Thyroid gland (tissue), 4 donors: Measurements from ENCODE around the gene TMEM125. TPM values are rescaled to one million over a fixed set of nuclear protein-coding genes. Genes with fewer than 3 reads are reported as not detected.

Experiments used
- DNase-seq, 2 donors: peaks; one replicate each; pipeline ENCODE4 v3.0.0-alpha.2; 2019
- H3K27ac ChIP-seq, 3 donors: fragments of 200-600 bp; sonication (generic); 1 replicate in 2 of 3; 2 replicates in 1 of 3; pipeline ENCODE4 v1.5.1; 2016 to 2019; ENCODE audit warnings: mild to moderate bottlenecking in 1 of 3, moderate library complexity in 1 of 3
- H3K27me3 ChIP-seq: fragments of 200-600 bp; sonication (generic); one replicate; pipeline ENCODE4 v1.5.1; 2019
- H3K36me3 ChIP-seq, 2 donors: fragments of 200-600 bp; sonication (generic); one replicate each; pipeline ENCODE4 v1.5.1; 2016 to 2019
- H3K4me1 ChIP-seq, 2 donors: fragments of 200-600 bp; sonication (generic); one replicate each; pipeline ENCODE4 v1.5.1; 2017 to 2019
- H3K4me3 ChIP-seq, 3 donors: fragments of 200-600 bp; sonication (generic); replicated peaks in 1 of 3; 1 replicate in 2 of 3; 2 replicates in 1 of 3; pipeline ENCODE4 v1.5.1; 2016; ENCODE audit warnings: mild to moderate bottlenecking in 1 of 3
- H3K9me3 ChIP-seq: fragments of 200-600 bp; sonication (generic); one replicate; pipeline ENCODE4 v1.5.1; 2017
- POLR2A ChIP-seq, 2 donors: fragments of 450-650 bp; IDR thresholded peaks; one replicate each; pipeline ENCODE4 v1.6.1; 2017; ENCODE audit warnings: antibody characterized with exemption in 2 of 2, mild to moderate bottlenecking in 2 of 2, moderate library complexity in 1 of 2
- WGBS, 2 donors: methylation state at CpG; one replicate each; pipeline ENCODE4 v1.1.5; 2017; 5-methylcytosine and 5-hydroxymethylcytosine counted together
- intact Hi-C: fragments of 100-400 bp; cut with DNase I; formaldehyde crosslinking; loops from one replicate; pipeline ENCODE4 v1.15.1; 2023
- total RNA-seq, 4 donors: library from RNA; depleted of rRNA; stranded (reverse); fragments of >200 nt; gene quantifications; one replicate each; pipeline ENCODE4 v1.2.3, GENCODE V29; 2016
- TF ChIP-seq, protein P1 (sequence below), 6 experiments: fragments of 200-600 bp in 3 of 6; fragments of 450-650 bp in 3 of 6; sonication (generic) in 3 of 6; IDR thresholded peaks; one replicate each; pipeline ENCODE4 v1.5.1; 2016 to 2019; ENCODE audit warnings: antibody characterized with exemption in 6 of 6, mild to moderate bottlenecking in 2 of 6, inconsistent platforms in 1 of 6, moderate library complexity in 1 of 6

TMEM125 gene
- total RNA-seq, 4 donors from 2014 or later, result 50.8 to 127 (median 89.8) TPM

DNA sequence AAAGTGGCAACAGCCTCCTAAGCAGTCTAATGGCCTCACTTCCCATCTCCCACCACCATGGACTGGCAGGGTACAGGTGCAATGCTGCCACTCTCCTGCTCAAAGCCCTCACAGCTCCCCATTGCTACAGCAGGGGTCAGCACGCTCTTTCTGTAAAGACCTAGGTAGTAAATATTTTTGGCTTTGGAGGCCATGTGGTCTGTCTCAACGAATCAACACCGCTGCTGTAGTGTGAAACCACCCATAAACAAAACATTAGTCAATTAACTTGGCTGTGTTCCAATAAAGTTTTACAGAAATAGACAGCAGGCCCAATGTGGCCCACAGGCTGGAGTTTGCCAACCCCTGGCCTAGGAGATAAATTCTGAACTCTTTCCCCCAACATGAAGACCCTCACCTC lies 44.6 kb upstream of the TMEM125 start:
- H3K4me1 ChIP-seq, result no peaks in the 10 kb centered on the region
- DNase-seq, result no peak
- H3K27ac ChIP-seq, result no peak overlapping the region
- WGBS, 2 donors, result 76 to 85% methylated on average over 3 of the region's 3 CpGs
- intact Hi-C loops, result no loop called here
- no peaks in the 10 kb centered on the region for H3K27me3 ChIP-seq
- H3K4me3 ChIP-seq, result no peak overlapping the region
- no peaks in the 10 kb centered on the region for H3K36me3 ChIP-seq
- TF ChIP-seq, protein P1, sequence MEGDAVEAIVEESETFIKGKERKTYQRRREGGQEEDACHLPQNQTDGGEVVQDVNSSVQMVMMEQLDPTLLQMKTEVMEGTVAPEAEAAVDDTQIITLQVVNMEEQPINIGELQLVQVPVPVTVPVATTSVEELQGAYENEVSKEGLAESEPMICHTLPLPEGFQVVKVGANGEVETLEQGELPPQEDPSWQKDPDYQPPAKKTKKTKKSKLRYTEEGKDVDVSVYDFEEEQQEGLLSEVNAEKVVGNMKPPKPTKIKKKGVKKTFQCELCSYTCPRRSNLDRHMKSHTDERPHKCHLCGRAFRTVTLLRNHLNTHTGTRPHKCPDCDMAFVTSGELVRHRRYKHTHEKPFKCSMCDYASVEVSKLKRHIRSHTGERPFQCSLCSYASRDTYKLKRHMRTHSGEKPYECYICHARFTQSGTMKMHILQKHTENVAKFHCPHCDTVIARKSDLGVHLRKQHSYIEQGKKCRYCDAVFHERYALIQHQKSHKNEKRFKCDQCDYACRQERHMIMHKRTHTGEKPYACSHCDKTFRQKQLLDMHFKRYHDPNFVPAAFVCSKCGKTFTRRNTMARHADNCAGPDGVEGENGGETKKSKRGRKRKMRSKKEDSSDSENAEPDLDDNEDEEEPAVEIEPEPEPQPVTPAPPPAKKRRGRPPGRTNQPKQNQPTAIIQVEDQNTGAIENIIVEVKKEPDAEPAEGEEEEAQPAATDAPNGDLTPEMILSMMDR (IDR thresholded peaks at IDR 0.05), result no peak
- TF ChIP-seq POLR2A (IDR thresholded peaks at IDR 0.05), result no peak
- H3K9me3 ChIP-seq, result no peaks in the 10 kb centered on the region

DNA sequence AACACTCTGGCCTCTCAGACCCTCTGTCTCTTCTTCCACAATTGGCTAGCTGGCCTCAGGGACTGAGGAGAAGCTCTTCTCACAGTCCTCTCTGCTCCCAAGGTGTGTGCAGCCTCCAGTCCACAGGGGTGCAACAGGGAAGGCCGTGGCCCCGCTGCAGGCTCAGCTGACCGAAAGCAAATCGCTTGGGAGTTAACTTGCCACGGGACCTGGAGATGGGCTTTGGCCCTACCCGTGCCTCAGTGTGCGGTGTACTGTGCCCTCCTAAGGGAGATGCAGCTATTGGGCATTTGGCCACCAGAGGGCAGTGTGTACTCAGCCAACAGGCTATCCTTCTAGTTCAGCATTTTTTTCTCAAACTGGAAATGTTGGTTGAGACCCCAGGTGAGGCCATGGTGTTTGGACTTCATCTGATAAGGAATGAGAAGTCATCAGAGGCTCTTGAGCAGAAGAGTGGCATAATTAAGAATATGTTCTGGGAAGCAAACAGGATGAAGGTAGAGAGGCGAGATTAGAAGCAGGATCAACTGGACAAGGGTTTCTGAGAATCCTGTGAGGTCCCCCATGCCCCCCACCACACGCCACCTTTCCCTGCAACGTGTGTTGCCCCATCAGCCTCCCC lies 42.5 kb upstream of the TMEM125 start:
- TF ChIP-seq, protein P1 (IDR thresholded peaks at IDR 0.05), result peak; percentile 88 to 95 (median 91)
- no peak for TF ChIP-seq POLR2A (IDR thresholded peaks at IDR 0.05)
- WGBS, 2 donors, result 13 to 19% methylated on average over 10 of the region's 10 CpGs
- no peak overlapping the region for H3K27ac ChIP-seq
- intact Hi-C loops, result no loop called here
- no peaks in the 10 kb centered on the region for H3K4me1 ChIP-seq
- no peaks in the 10 kb centered on the region for H3K27me3 ChIP-seq
- no peak overlapping the region for H3K4me3 ChIP-seq
- no peaks in the 10 kb centered on the region for H3K36me3 ChIP-seq
- peak; percentile 84 to 86 for DNase-seq
- no peaks in the 10 kb centered on the region for H3K9me3 ChIP-seq

DNA sequence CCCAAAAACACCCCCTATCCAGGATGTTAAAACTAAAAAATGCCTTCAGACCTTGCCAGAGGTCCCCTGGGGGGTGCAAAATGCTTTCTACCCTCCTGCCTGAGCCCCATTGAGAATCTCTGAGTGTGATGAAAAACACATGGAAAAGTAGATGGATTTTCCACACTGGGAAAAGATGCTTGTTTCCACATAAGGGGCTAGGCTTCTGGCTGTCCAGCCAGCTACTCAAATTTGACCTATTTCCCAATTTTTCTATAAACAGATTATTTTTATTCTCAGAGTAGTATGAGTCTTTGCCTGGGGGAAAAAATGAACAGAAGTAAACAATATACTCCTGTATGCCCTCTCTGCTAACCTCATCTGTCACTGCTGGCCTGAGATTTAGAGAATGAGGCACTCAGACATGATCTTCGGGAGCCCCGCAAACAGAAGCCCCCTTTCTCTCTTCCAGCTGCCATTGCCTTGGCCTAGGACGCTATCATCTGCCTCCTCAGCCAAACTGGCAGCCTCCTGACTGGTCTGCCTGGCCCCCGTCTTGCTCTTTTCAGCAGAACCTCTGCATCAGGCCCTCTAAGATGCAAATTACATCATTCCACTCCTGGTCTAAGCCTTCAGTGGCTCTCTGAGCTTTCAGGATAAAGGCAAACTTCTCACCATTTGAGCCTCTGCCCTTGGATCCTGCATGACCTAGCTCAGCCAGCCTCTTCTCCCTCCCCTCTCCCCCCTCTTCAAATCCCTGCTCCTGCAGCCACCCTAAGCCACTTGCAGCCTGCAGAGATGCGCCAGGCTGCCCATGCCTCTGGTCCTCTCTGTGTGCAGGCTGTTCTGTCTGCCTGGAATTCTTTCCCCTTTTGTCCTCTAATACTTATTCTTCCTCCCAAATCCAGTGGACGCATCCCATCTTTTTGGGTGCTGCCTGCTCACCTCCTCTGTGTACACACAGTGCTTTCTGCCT lies 39.7 kb upstream of the TMEM125 start:
- WGBS, 2 donors, result 77 to 86% methylated on average over 6 of the region's 6 CpGs
- no peak overlapping the region for H3K4me3 ChIP-seq
- no peaks in the 10 kb centered on the region for H3K27me3 ChIP-seq
- H3K9me3 ChIP-seq, result no peaks in the 10 kb centered on the region
- no peaks in the 10 kb centered on the region for H3K4me1 ChIP-seq
- TF ChIP-seq, protein P1 (IDR thresholded peaks at IDR 0.05), result no peak
- peak overlapping the region in 1 of 3 donors; percentile 38 for H3K27ac ChIP-seq
- H3K36me3 ChIP-seq, result no peaks in the 10 kb centered on the region
- DNase-seq, result no peak
- intact Hi-C loops, result no loop called here

DNA sequence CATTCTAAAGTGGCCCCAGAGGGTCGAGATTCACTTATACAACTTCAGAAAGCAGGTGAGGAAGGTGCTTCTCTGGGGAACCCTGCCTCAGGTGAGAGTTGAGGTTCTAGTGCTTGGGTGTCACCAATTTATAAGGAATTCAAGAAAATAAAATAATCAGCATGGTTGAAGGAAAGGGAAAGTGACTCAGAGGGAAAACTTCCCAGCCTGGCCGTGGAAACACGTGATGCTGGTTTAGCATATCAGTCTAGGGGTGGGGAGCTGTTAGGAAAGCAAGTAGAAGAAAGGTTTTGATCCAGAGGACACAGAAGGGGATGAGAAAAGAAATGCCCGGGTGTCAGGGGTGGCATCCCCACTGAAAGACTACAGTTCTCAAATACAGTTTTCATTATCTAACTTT lies 37.7 kb upstream of the TMEM125 start:
- DNase-seq, result no peak

More for the DNA sequence above, 37.7 kb upstream of the TMEM125 start:
- H3K4me1 ChIP-seq, result no peaks in the 10 kb centered on the region
- no peaks in the 10 kb centered on the region for H3K36me3 ChIP-seq
- WGBS, 2 donors, result 54 to 64% methylated on average over 4 of the region's 4 CpGs
- H3K27ac ChIP-seq, result no peak overlapping the region
- H3K9me3 ChIP-seq, result no peaks in the 10 kb centered on the region
- no peaks in the 10 kb centered on the region for H3K27me3 ChIP-seq
- TF ChIP-seq POLR2A (IDR thresholded peaks at IDR 0.05), result no peak
- TF ChIP-seq, protein P1 (IDR thresholded peaks at IDR 0.05), result no peak
- intact Hi-C loops, result no loop called here
- no peak overlapping the region for H3K4me3 ChIP-seq
